Breast epithelium (tissue), 4 donors: ENCODE results near the gene TSPEAR. TPM values are rescaled to one million over a fixed set of nuclear protein-coding genes. Genes with fewer than 3 reads are reported as not detected.

Experiments
- DNase-seq, 2 donors: peaks; one replicate each; pipeline ENCODE4 v3.0.0-alpha.2; 2019; ENCODE audit warnings: low spot score in 2 of 2
- H3K27ac ChIP-seq, 2 donors: fragments of 200-600 bp; sonication (generic) in 1 of 2; one replicate each; pipeline ENCODE4 v1.5.1; 2016 to 2019; ENCODE audit warnings: mild to moderate bottlenecking in 1 of 2
- H3K27me3 ChIP-seq, 2 donors: fragments of 200-600 bp; sonication (generic) in 1 of 2; one replicate each; pipeline versions ENCODE4 v1.5.1 to v1.6.0; 2017 to 2019; ENCODE audit warnings: control low read depth in 1 of 2, mild to moderate bottlenecking in 1 of 2
- H3K36me3 ChIP-seq: fragments of 200-600 bp; one replicate; pipeline ENCODE4 v1.5.1; 2019
- H3K4me1 ChIP-seq, 2 donors: fragments of 200-600 bp; sonication (generic); one replicate each; pipeline ENCODE4 v1.5.1; 2016 to 2019; ENCODE audit warnings: control low read depth in 1 of 2
- H3K4me3 ChIP-seq, 3 donors: fragments of 200-600 bp; sonication (generic); 1 replicate in 2 of 3; 2 replicates in 1 of 3; pipeline ENCODE4 v1.5.1; 2016 to 2019; ENCODE audit warnings: mild to moderate bottlenecking in 3 of 3, moderate library complexity in 2 of 3
- H3K9me3 ChIP-seq, 2 donors: fragments of 200-600 bp; sonication (generic) in 1 of 2; one replicate each; pipeline ENCODE4 v1.5.1; 2016 to 2019; ENCODE audit warnings: control low read depth in 1 of 2
- CTCF ChIP-seq, 3 donors: fragments of 450-650 bp; IDR thresholded peaks; one replicate each; pipeline ENCODE4 v1.5.1; 2016 to 2017; ENCODE audit warnings: antibody characterized with exemption in 3 of 3, mild to moderate bottlenecking in 3 of 3, moderate library complexity in 3 of 3
- POLR2A ChIP-seq: fragments of 450-650 bp; IDR thresholded peaks from one replicate; pipeline ENCODE4 v1.6.1; 2016; ENCODE audit warnings: antibody characterized with exemption, mild to moderate bottlenecking, moderate library complexity
- POLR2AphosphoS5 ChIP-seq, 3 donors: sonication (generic); formaldehyde crosslinking; IDR thresholded peaks; one replicate each; pipeline ENCODE4 v1.6.1; 2017; ENCODE audit warnings: antibody characterized with exemption in 3 of 3
- intact Hi-C: fragments of 100-400 bp; cut with DNase I; formaldehyde crosslinking; loops from one replicate; pipeline ENCODE4 v1.15.1; 2023; ENCODE audit warnings: low total_unique reads
- total RNA-seq, 3 donors: library from RNA; depleted of rRNA; stranded (reverse); fragments of >200 nt; gene quantifications; one replicate each; pipeline ENCODE4 v1.1.0, GENCODE V29; 2016

The TSPEAR gene
- total RNA-seq, 3 donors from 2014 or later, result 0.15 TPM; not detected in 2

- TF ChIP-seq CTCF (IDR thresholded peaks at IDR 0.05), result no peak
- no peak for TF ChIP-seq POLR2AphosphoS5 (IDR thresholded peaks at IDR 0.05)
- no peak for TF ChIP-seq POLR2A
- intact Hi-C loops, result loop anchor here (2.0 kb wide), 1 partner anchor 30 kb away; no protein-coding TSS in a partner anchor
- no peak overlapping the region for H3K4me3 ChIP-seq
- no peaks in the 10 kb centered on the region for H3K36me3 ChIP-seq
- H3K27ac ChIP-seq, result no peak overlapping the region
- DNase-seq, result peak in 1 of 2 donors; percentile 39
- peaks cover 0 to 10% of the 10 kb centered on the region in 2 donors for H3K9me3 ChIP-seq
- peaks cover 0 to 34% of the 10 kb centered on the region in 2 donors for H3K27me3 ChIP-seq
- peaks cover 0 to 2% of the 10 kb centered on the region in 2 donors for H3K4me1 ChIP-seq
Measured at GRCh38 chr21:44450999-44451398, 260.4 kb downstream of the TSPEAR start.

- TF ChIP-seq POLR2A, result no peak
- no peak for TF ChIP-seq POLR2AphosphoS5 (IDR thresholded peaks at IDR 0.05)
- TF ChIP-seq CTCF (IDR thresholded peaks at IDR 0.05), result no peak
- H3K36me3 ChIP-seq, result no peaks in the 10 kb centered on the region
- H3K9me3 ChIP-seq, result peaks cover 0 to 10% of the 10 kb centered on the region in 2 donors
- H3K27ac ChIP-seq, result no peak overlapping the region
- peaks cover 0 to 30% of the 10 kb centered on the region in 2 donors for H3K27me3 ChIP-seq
- H3K4me1 ChIP-seq, result no peaks in the 10 kb centered on the region
- H3K4me3 ChIP-seq, result no peak overlapping the region
- DNase-seq, result peak in 1 of 2 donors; percentile 25
- intact Hi-C loops, result loop anchor here (2.0 kb wide), 1 partner anchor 30 kb away; no protein-coding TSS in a partner anchor
Measured at GRCh38 chr21:44450402-44450801, 261.0 kb downstream of the TSPEAR start.

GRCh38 chr21:44449473-44450363 is 261.7 kb downstream of the TSPEAR start:
- H3K4me3 ChIP-seq, result no peak overlapping the region
- intact Hi-C loops, result loop anchor here (2.0 kb wide), 1 partner anchor 31 kb away; no protein-coding TSS in a partner anchor
- no peak overlapping the region for H3K27ac ChIP-seq
- TF ChIP-seq POLR2AphosphoS5 (IDR thresholded peaks at IDR 0.05) (no peak), CTCF (IDR thresholded peaks at IDR 0.05) (no peak), POLR2A (no peak)
- peaks cover 0 to 10% of the 10 kb centered on the region in 2 donors for H3K9me3 ChIP-seq
- H3K27me3 ChIP-seq, result peaks cover 0 to 30% of the 10 kb centered on the region in 2 donors
- H3K36me3 ChIP-seq, result no peaks in the 10 kb centered on the region
- H3K4me1 ChIP-seq, result no peaks in the 10 kb centered on the region
- DNase-seq, result peak in 1 of 2 donors; percentile 44

GRCh38 chr21:44448651-44449131 is 262.7 kb downstream of the TSPEAR start:
- Histone ChIP-seq H3K4me1 (no peaks in the 10 kb centered on the region), H3K36me3 (no peaks in the 10 kb centered on the region), H3K27me3 (peaks cover 0 to 30% of the 10 kb centered on the region in 2 donors), H3K9me3 (no peaks in the 10 kb centered on the region), H3K27ac (no peak overlapping the region), H3K4me3 (no peak overlapping the region)
- TF ChIP-seq POLR2AphosphoS5 (IDR thresholded peaks at IDR 0.05), result no peak
- no peak for TF ChIP-seq POLR2A
- TF ChIP-seq CTCF (IDR thresholded peaks at IDR 0.05), result no peak
- DNase-seq, result peak in 1 of 2 donors; percentile 19
- intact Hi-C loops, result no loop called here

Other genes with a start within 250 kb of the TSPEAR start
- gene KRTAP10-1, start 171.4 kb downstream of the TSPEAR start, total RNA-seq, result not detected
- gene KRTAP10-2, start 160.1 kb downstream of the TSPEAR start, total RNA-seq, result not detected
- gene KRTAP10-3, start 152.8 kb downstream of the TSPEAR start, total RNA-seq, result not detected
- not detected for gene KRTAP10-4, start 137.8 kb downstream of the TSPEAR start, total RNA-seq
- gene KRTAP10-5, start 131.0 kb downstream of the TSPEAR start, total RNA-seq, result not detected
- not detected for gene KRTAP10-6, start 119.1 kb downstream of the TSPEAR start, total RNA-seq
- gene KRTAP10-7, start 111.0 kb downstream of the TSPEAR start, total RNA-seq, result not detected
- gene KRTAP10-8, start 99.5 kb downstream of the TSPEAR start, total RNA-seq, result not detected
- gene KRTAP10-9, start 84.5 kb downstream of the TSPEAR start, total RNA-seq, result not detected
- not detected for gene KRTAP10-10, start 74.2 kb downstream of the TSPEAR start, total RNA-seq
- not detected for gene KRTAP10-11, start 65.2 kb downstream of the TSPEAR start, total RNA-seq
- not detected for gene KRTAP12-4, start 56.9 kb downstream of the TSPEAR start, total RNA-seq
- not detected for gene KRTAP12-3, start 53.6 kb downstream of the TSPEAR start, total RNA-seq
- not detected for gene KRTAP12-2, start 44.6 kb downstream of the TSPEAR start, total RNA-seq
- gene KRTAP12-1, start 29.4 kb downstream of the TSPEAR start, total RNA-seq, result not detected
- gene KRTAP10-12, start 14.4 kb downstream of the TSPEAR start, total RNA-seq, result not detected
- 100 to 1,000 TPM in 1 of 3 donors, 10 to 100 TPM in 2; 84.8 to 128 (median 99.2) TPM for gene UBE2G2, start 90.2 kb upstream of the TSPEAR start, total RNA-seq
- 10 to 100 TPM; 64.2 to 64.8 (median 64.4) TPM for gene SUMO3, start 106.5 kb upstream of the TSPEAR start, total RNA-seq
- 100 to 1,000 TPM; 187 to 351 (median 272) TPM for gene PTTG1IP, start 162.1 kb upstream of the TSPEAR start, total RNA-seq
- gene ITGB2, start 209.3 kb upstream of the TSPEAR start, total RNA-seq, result 100 to 1,000 TPM in 1 of 3 donors, 10 to 100 TPM in 2; 19.7 to 242 (median 92.8) TPM
- gene SLX9, start 228.5 kb upstream of the TSPEAR start, total RNA-seq, result 10 to 100 TPM; 15.8 to 17.7 (median 17.0) TPM